CD14-positive monocyte (primary cell): ENCODE results near the gene NCOA6. TPM values are rescaled to one million over a fixed set of nuclear protein-coding genes. Genes with fewer than 3 reads are reported as not detected.

Source experiments
- DNase-seq, 3 donors: peaks; one replicate each; pipeline ENCODE4 v3.0.0-alpha.2; 2011 to 2022
- H2AFZ ChIP-seq: 2 replicates; pipeline ENCODE4 v1.6.0; 2012; ENCODE audit warnings: mild to moderate bottlenecking, low read depth, low read length, inconsistent platforms; ENCODE audit not compliant: insufficient read depth, poor library complexity, severe bottlenecking
- H3K27ac ChIP-seq, 2 donors: 1 replicate in 1 of 2; 2 replicates in 1 of 2; pipeline ENCODE4 v1.5.1; 2012 to 2013; ENCODE audit warnings: low read length in 2 of 2, control low read depth in 1 of 2, inconsistent platforms in 1 of 2, low read depth in 1 of 2, mild to moderate bottlenecking in 1 of 2
- H3K27me3 ChIP-seq, 2 donors: one replicate each; pipeline versions ENCODE4 v1.6.0 to v1.6.1; 2011 to 2013; ENCODE audit warnings: low read length in 2 of 2; ENCODE audit not compliant: control insufficient read depth in 2 of 2, insufficient read depth in 2 of 2
- H3K36me3 ChIP-seq, 2 donors: replicated peaks in 1 of 2; 1 replicate in 1 of 2; 2 replicates in 1 of 2; pipeline versions ENCODE4 v1.5.1 to v1.6.1; 2012 to 2013; ENCODE audit warnings: low read length in 2 of 2, control low read depth in 1 of 2, inconsistent platforms in 1 of 2, mild to moderate bottlenecking in 1 of 2; ENCODE audit not compliant: insufficient read depth in 2 of 2, control insufficient read depth in 1 of 2
- H3K4me1 ChIP-seq, 2 donors: 1 replicate in 1 of 2; 2 replicates in 1 of 2; pipeline versions ENCODE4 v1.5.1 to v1.6.1; 2012 to 2013; ENCODE audit warnings: low read length in 2 of 2, control low read depth in 1 of 2, inconsistent platforms in 1 of 2, mild to moderate bottlenecking in 1 of 2, moderate library complexity in 1 of 2; ENCODE audit not compliant: insufficient read depth in 2 of 2, control insufficient read depth in 1 of 2
- H3K4me2 ChIP-seq: replicated peaks from 2 replicates; pipeline ENCODE3; 2012; ENCODE audit warnings: low read length, moderate library complexity, mild to moderate bottlenecking; ENCODE audit not compliant: poor library complexity, severe bottlenecking; ENCODE audit errors: extremely low read depth
- H3K4me3 ChIP-seq, 3 experiments: fragments of 200-600 bp in 1 of 3; sonication (generic) in 1 of 3; replicated peaks in 1 of 3; 1 replicate in 2 of 3; 2 replicates in 1 of 3; pipeline ENCODE4 v1.5.1; 2011 to 2013; ENCODE audit warnings: low read length in 3 of 3, mild to moderate bottlenecking in 3 of 3, control low read depth in 2 of 3, low read depth in 2 of 3, inconsistent platforms in 1 of 3, moderate library complexity in 1 of 3
- H3K79me2 ChIP-seq: 2 replicates; pipeline ENCODE4 v1.6.0; 2012; ENCODE audit warnings: mild to moderate bottlenecking, control low read depth, inconsistent platforms, low read length, moderate library complexity; ENCODE audit not compliant: insufficient read depth
- H3K9ac ChIP-seq: 2 replicates; pipeline ENCODE4 v1.6.0; 2017; ENCODE audit warnings: low read length, mild to moderate bottlenecking; ENCODE audit not compliant: insufficient read depth, poor library complexity, severe bottlenecking
- H3K9me3 ChIP-seq, 2 donors: replicated peaks in 1 of 2; 1 replicate in 1 of 2; 2 replicates in 1 of 2; pipeline versions ENCODE4 v1.5.1 to v1.6.1; 2012 to 2013; ENCODE audit warnings: low read length in 2 of 2, control low read depth in 1 of 2; ENCODE audit not compliant: control insufficient read depth in 1 of 2, insufficient read depth in 1 of 2
- H4K20me1 ChIP-seq: 2 replicates; pipeline ENCODE4 v1.6.0; 2012; ENCODE audit warnings: mild to moderate bottlenecking, low read length, control low read depth, moderate library complexity; ENCODE audit not compliant: insufficient read depth
- H3K27ac Mint-ChIP-seq, 7 donors: one replicate each; pipeline ENCODE4 v1.8.0; 2020; ENCODE audit warnings: mild to moderate bottlenecking in 7 of 7, mixed read lengths in 7 of 7, moderate library complexity in 6 of 7, inconsistent platforms in 2 of 7
- H3K27me3 Mint-ChIP-seq, 3 donors: one replicate each; pipeline ENCODE4 v1.8.0; 2021 to 2022; ENCODE audit warnings: low read depth in 3 of 3, mild to moderate bottlenecking in 3 of 3, mixed read lengths in 3 of 3, moderate library complexity in 3 of 3, inconsistent platforms in 1 of 3
- H3K36me3 Mint-ChIP-seq, 2 donors: one replicate each; pipeline ENCODE4 v1.8.0; 2020; ENCODE audit warnings: mixed read lengths in 2 of 2, inconsistent platforms in 1 of 2, mild to moderate bottlenecking in 1 of 2
- H3K4me1 Mint-ChIP-seq: one replicate; pipeline ENCODE4 v1.8.0; 2020; ENCODE audit warnings: mild to moderate bottlenecking, mixed read lengths
- H3K4me3 Mint-ChIP-seq, 2 donors: one replicate each; pipeline ENCODE4 v1.8.0; 2020; ENCODE audit warnings: mild to moderate bottlenecking in 2 of 2, mixed read lengths in 2 of 2, moderate library complexity in 1 of 2
- H3K9me3 Mint-ChIP-seq, 7 donors: one replicate each; pipeline ENCODE4 v1.8.0; 2020 to 2022; ENCODE audit warnings: mixed read lengths in 7 of 7, mild to moderate bottlenecking in 6 of 7, moderate library complexity in 6 of 7, inconsistent platforms in 2 of 7
- CTCF ChIP-seq: fragments of 200-600 bp; IDR thresholded peaks from one replicate; pipeline ENCODE4 v1.8.0; 2022; ENCODE audit warnings: antibody characterized with exemption, mild to moderate bottlenecking
- WGBS: methylation state at CpG from one replicate; pipeline ENCODE4 v1.1.5; 2013; ENCODE audit warnings: missing lambda C conversion rate; ENCODE audit not compliant: insufficient coverage; 5-methylcytosine and 5-hydroxymethylcytosine counted together
- intact Hi-C, 2 donors: fragments of 100-400 bp; cut with micrococcal nuclease; formaldehyde crosslinking; loops; one replicate each; pipeline versions ENCODE4 v1.15.0 to v1.15.1; 2023
- polyA plus RNA-seq, 3 donors: library from polyadenylated mRNA; depleted of rRNA in 1 of 3; unstranded in 2 of 3; stranded (reverse) in 1 of 3; fragments of 300-500 nt in 2 of 3; fragments of >200 nt in 1 of 3; fragmentation: Illumina TruSeq in 2 of 3; gene quantifications; 1 replicate in 2 of 3; 2 replicates in 1 of 3; pipeline ENCODE4 v1.2.3, GENCODE V29; 2012 to 2021

Gene NCOA6
- polyA plus RNA-seq, 3 donors = 2.8 to 19.0 (median 3.9) TPM

GRCh38 chr20:34817072-34817471 is 8.4 kb downstream of the NCOA6 start:
- H3K79me2 ChIP-seq = peaks cover 100% of the 10 kb centered on the region
- peaks cover 6 to 16% of the 10 kb centered on the region in 2 donors for H3K36me3 Mint-ChIP-seq
- H3K9ac ChIP-seq = no peak overlapping the region
- TF ChIP-seq CTCF = no peak
- H3K4me3 Mint-ChIP-seq = no peak overlapping the region
- H3K9me3 ChIP-seq = no peaks in the 10 kb centered on the region
- no peaks in the 10 kb centered on the region for H3K9me3 Mint-ChIP-seq
- H3K27ac ChIP-seq = no peak overlapping the region
- intact Hi-C loops = no loop called here
- H4K20me1 ChIP-seq = peaks cover 100% of the 10 kb centered on the region
- H3K27me3 Mint-ChIP-seq = no peaks in the 10 kb centered on the region
- H2AFZ ChIP-seq = no peak overlapping the region
- H3K27me3 ChIP-seq = no peaks in the 10 kb centered on the region
- DNase-seq = no peak
- H3K4me1 Mint-ChIP-seq = peaks cover 36% of the 10 kb centered on the region
- H3K4me3 ChIP-seq = no peak overlapping the region
- peaks cover 0 to 11% of the 10 kb centered on the region in 2 donors for H3K36me3 ChIP-seq
- no peak overlapping the region for H3K27ac Mint-ChIP-seq
- WGBS = no CpG with 5 or more reads among the region's 2 CpGs
- H3K4me1 ChIP-seq = peaks cover 2 to 4% of the 10 kb centered on the region in 2 donors
- no peak overlapping the region for H3K4me2 ChIP-seq

GRCh38 chr20:34815636-34816035 is 9.8 kb downstream of the NCOA6 start:
- H3K9ac ChIP-seq = no peak overlapping the region
- peaks cover 0 to 11% of the 10 kb centered on the region in 2 donors for H3K36me3 ChIP-seq
- Mint-ChIP-seq H3K4me3 (no peak overlapping the region), H3K4me1 (peaks cover 29% of the 10 kb centered on the region), H3K27ac (peak overlapping the region in 1 of 7 donors; percentile 79), H3K9me3 (no peaks in the 10 kb centered on the region), H3K27me3 (no peaks in the 10 kb centered on the region), H3K36me3 (peaks cover 2 to 13% of the 10 kb centered on the region in 2 donors)
- no peak for TF ChIP-seq CTCF
- no peak overlapping the region for H3K4me3 ChIP-seq
- no peak for DNase-seq
- H2AFZ ChIP-seq = no peak overlapping the region
- peaks cover 3 to 8% of the 10 kb centered on the region in 2 donors for H3K4me1 ChIP-seq
- H3K4me2 ChIP-seq = no peak overlapping the region
- peaks cover 99% of the 10 kb centered on the region for H4K20me1 ChIP-seq
- peaks cover 99% of the 10 kb centered on the region for H3K79me2 ChIP-seq
- no peaks in the 10 kb centered on the region for H3K27me3 ChIP-seq
- no peaks in the 10 kb centered on the region for H3K9me3 ChIP-seq
- no peak overlapping the region for H3K27ac ChIP-seq
- 92% methylated on average over 1 of the region's 1 CpG for whole genome bisulfite sequencing
- intact Hi-C loops = no loop called here
